Measurements from ENCODE around the gene KCNIP4.

DNA sequence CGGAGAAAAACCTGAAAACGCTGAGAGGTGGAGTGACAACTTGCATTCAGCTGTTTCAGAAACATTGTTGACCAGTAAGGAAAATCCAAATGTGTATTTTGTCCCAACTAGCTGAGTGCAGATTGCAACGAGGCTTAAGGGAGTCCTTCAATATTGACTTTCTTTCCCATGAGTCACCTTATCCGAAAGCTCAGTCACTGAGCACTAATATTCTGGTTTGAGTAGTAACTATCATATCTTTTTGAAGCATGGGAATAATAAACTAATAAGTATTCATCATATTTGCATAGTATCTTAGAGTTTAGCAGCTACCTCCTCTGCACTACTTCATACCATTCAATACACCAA is 644.1 kb downstream of the KCNIP4 start:
- TF ChIP-seq, protein P1, sequence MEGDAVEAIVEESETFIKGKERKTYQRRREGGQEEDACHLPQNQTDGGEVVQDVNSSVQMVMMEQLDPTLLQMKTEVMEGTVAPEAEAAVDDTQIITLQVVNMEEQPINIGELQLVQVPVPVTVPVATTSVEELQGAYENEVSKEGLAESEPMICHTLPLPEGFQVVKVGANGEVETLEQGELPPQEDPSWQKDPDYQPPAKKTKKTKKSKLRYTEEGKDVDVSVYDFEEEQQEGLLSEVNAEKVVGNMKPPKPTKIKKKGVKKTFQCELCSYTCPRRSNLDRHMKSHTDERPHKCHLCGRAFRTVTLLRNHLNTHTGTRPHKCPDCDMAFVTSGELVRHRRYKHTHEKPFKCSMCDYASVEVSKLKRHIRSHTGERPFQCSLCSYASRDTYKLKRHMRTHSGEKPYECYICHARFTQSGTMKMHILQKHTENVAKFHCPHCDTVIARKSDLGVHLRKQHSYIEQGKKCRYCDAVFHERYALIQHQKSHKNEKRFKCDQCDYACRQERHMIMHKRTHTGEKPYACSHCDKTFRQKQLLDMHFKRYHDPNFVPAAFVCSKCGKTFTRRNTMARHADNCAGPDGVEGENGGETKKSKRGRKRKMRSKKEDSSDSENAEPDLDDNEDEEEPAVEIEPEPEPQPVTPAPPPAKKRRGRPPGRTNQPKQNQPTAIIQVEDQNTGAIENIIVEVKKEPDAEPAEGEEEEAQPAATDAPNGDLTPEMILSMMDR (IDR thresholded peaks at IDR 0.05), result no peak
- TF ChIP-seq POLR2A (IDR thresholded peaks at IDR 0.05), result no peak
